WERI-Rb-1 (cell line): ENCODE measurements around the gene ADGRL3.
"Not testable (repeated sequence)": the region's sequence is repeated elsewhere in the genome, so short reads cannot be mapped to it uniquely, and the experiment has no call there.

Source experiments
- DNase-seq: peaks from one replicate; pipeline ENCODE4 v3.0.0-alpha.2; 2020
- H3K27ac ChIP-seq: fragments of 250-450 bp; sonication (Bioruptor Pico); 2 replicates; pipeline ENCODE4 v1.5.1; 2020; ENCODE audit warnings: mild to moderate bottlenecking, moderate library complexity
- H3K27me3 ChIP-seq: fragments of 250-450 bp; sonication (Bioruptor Pico); 2 replicates; pipeline ENCODE4 v1.5.1; 2021; ENCODE audit warnings: mild to moderate bottlenecking, low read depth, moderate library complexity; ENCODE audit not compliant: insufficient read depth, severe bottlenecking
- H3K36me3 ChIP-seq: fragments of 250-450 bp; sonication (Bioruptor Pico); 2 replicates; pipeline ENCODE4 v1.5.1; 2020; ENCODE audit warnings: mild to moderate bottlenecking, moderate library complexity
- H3K4me3 ChIP-seq: 2 replicates; pipeline ENCODE4 v1.5.1; 2011; ENCODE audit warnings: low read depth, mild to moderate bottlenecking, control low read depth, low read length
- H3K9me3 ChIP-seq: fragments of 250-450 bp; sonication (Bioruptor Pico); 2 replicates; pipeline ENCODE4 v1.5.1; 2021; ENCODE audit warnings: mild to moderate bottlenecking, moderate library complexity; ENCODE audit not compliant: severe bottlenecking
- CTCF ChIP-seq: IDR thresholded peaks from 2 replicates; pipeline ENCODE4 v1.5.1; 2011; ENCODE audit warnings: low read depth, mild to moderate bottlenecking, control low read depth, inconsistent platforms, low read length

The ADGRL3 gene

GRCh38 chr4:61385256-61385655 lies 185.1 kb downstream of the ADGRL3 start:
- no peak for TF ChIP-seq CTCF
- Histone ChIP-seq H3K9me3 (no peaks in the 10 kb centered on the region), H3K4me3 (no peak overlapping the region), H3K27me3 (no peaks in the 10 kb centered on the region), H3K36me3 (no peaks in the 10 kb centered on the region), H3K27ac (no peak overlapping the region)
- no peak for DNase-seq

- not testable (repeated sequence) for H3K27ac ChIP-seq, H3K27me3 ChIP-seq, H3K4me3 ChIP-seq, H3K36me3 ChIP-seq, DNase-seq, H3K9me3 ChIP-seq
Measured at GRCh38 chr4:61387372-61387771, 187.2 kb downstream of the ADGRL3 start.

- Histone ChIP-seq H3K36me3 (no peaks in the 10 kb centered on the region), H3K27ac (no peak overlapping the region), H3K27me3 (no peaks in the 10 kb centered on the region), H3K4me3 (no peak overlapping the region), H3K9me3 (no peaks in the 10 kb centered on the region)
- no peak for DNase-seq
- TF ChIP-seq CTCF = no peak
Measured at GRCh38 chr4:61389640-61390039, 189.5 kb downstream of the ADGRL3 start.

- TF ChIP-seq CTCF = no peak
Measured at GRCh38 chr4:61395754-61396153, 195.6 kb downstream of the ADGRL3 start.

GRCh38 chr4:61397174-61397573 lies 197.0 kb downstream of the ADGRL3 start:
- H3K4me3 ChIP-seq = no peak overlapping the region
- H3K36me3 ChIP-seq = no peaks in the 10 kb centered on the region
- no peak for TF ChIP-seq CTCF
- no peak overlapping the region for H3K27ac ChIP-seq
- H3K27me3 ChIP-seq = no peaks in the 10 kb centered on the region
- H3K9me3 ChIP-seq = no peaks in the 10 kb centered on the region
- no peak for DNase-seq

More at GRCh38 chr4:61395754-61396153, 195.6 kb downstream of the ADGRL3 start:
- Histone ChIP-seq H3K9me3 (no peaks in the 10 kb centered on the region), H3K27ac (no peak overlapping the region), H3K4me3 (no peak overlapping the region), H3K27me3 (no peaks in the 10 kb centered on the region), H3K36me3 (no peaks in the 10 kb centered on the region)
- DNase-seq = no peak

GRCh38 chr4:61400439-61401038 lies 200.4 kb downstream of the ADGRL3 start:
- Histone ChIP-seq H3K36me3 (no peaks in the 10 kb centered on the region), H3K27me3 (no peaks in the 10 kb centered on the region), H3K27ac (no peak overlapping the region), H3K4me3 (no peak overlapping the region), H3K9me3 (no peaks in the 10 kb centered on the region)
- no peak for DNase-seq
- TF ChIP-seq CTCF = no peak
